Activated CD4-positive, alpha-beta T cell treated with anti-CD3 and anti-CD28 coated beads, Interleukin-2, amount 10 ng/mL, durations not matched to agents 24 days and 14 days (primary cell): Measurements from ENCODE around the gene SFSWAP. TPM values are rescaled to one million over a fixed set of nuclear protein-coding genes. Genes with fewer than 3 reads are reported as not detected.
"Not testable (repeated sequence)": the region's sequence is repeated elsewhere in the genome, so short reads cannot be mapped to it uniquely, and the experiment has no call there.

Source experiments
- DNase-seq: peaks from one replicate; pipeline ENCODE4 v3.0.0; 2022
- H3K27ac Mint-ChIP-seq: one replicate; pipeline ENCODE4 v1.8.0; 2022; ENCODE audit warnings: mild to moderate bottlenecking, mixed read lengths
- H3K27me3 Mint-ChIP-seq: one replicate; pipeline ENCODE4 v1.8.0; 2022; ENCODE audit warnings: mixed read lengths
- H3K36me3 Mint-ChIP-seq: one replicate; pipeline ENCODE4 v1.8.0; 2022; ENCODE audit warnings: low read depth, mild to moderate bottlenecking, mixed read lengths
- H3K4me1 Mint-ChIP-seq: one replicate; pipeline ENCODE4 v1.8.0; 2021; ENCODE audit warnings: mixed read lengths
- H3K4me3 Mint-ChIP-seq: one replicate; pipeline ENCODE4 v1.8.0; 2022; ENCODE audit warnings: mild to moderate bottlenecking, moderate library complexity, mixed read lengths
- H3K9me3 Mint-ChIP-seq: one replicate; pipeline ENCODE4 v1.8.0; 2021; ENCODE audit warnings: mixed read lengths
- intact Hi-C: fragments of 100-400 bp; cut with micrococcal nuclease; formaldehyde crosslinking; loops from one replicate; pipeline ENCODE4 v1.15.1; 2023
- total RNA-seq: library from RNA; stranded (reverse); gene quantifications from 2 replicates; pipeline ENCODE4 v1.2.3, GENCODE V29; 2022

SFSWAP gene
- total RNA-seq, 1 donor from 2014 or later = 74.4 TPM

DNA sequence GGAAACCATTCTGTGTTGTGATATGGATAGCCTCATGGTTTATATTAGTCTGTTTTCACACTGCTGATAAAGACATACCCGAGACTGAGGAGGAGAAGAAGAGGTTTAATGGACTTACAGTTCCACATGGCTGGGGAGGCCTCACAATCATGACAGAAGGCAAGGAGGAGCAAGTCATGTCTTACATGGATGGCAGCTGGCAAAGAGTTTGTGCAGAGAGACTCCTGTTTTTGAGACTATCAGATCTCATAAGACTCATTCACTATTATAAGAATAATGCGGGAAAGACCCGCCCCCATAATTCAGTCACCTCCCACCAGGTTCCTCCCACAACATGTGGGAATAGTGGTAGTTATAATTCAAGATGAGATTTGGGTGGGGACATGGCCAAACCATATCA, 31.9 kb downstream of the SFSWAP start:
- peaks cover 13% of the 10 kb centered on the region for H3K9me3 Mint-ChIP-seq
- intact Hi-C loops, H3K4me1 Mint-ChIP-seq, H3K27me3 Mint-ChIP-seq, H3K4me3 Mint-ChIP-seq, DNase-seq, H3K27ac Mint-ChIP-seq: not testable (repeated sequence)
- peaks cover 68% of the 10 kb centered on the region for H3K36me3 Mint-ChIP-seq

DNA sequence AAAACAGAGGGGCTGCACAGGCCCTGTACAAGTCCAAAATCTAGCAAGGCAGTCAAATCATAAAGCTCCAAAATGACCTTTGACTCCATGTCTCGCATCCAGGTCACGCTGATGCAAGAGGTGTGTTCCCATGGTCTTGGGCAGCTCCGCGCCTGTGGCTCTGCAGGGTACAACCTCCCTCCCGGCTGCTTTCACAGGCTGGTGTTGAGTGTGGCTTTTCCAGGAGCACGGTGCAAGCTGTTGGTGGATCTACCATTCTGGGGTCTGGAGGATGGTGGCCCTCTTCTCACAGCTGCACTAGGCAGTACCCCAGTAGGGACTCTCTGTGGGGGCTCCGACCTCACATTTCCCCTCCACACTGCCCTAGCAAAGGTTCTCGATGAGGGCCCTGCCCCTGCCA, 32.5 kb downstream of the SFSWAP start:
- H3K4me1 Mint-ChIP-seq, H3K27ac Mint-ChIP-seq, DNase-seq, H3K27me3 Mint-ChIP-seq, intact Hi-C loops, H3K4me3 Mint-ChIP-seq: not testable (repeated sequence)
- H3K36me3 Mint-ChIP-seq = peaks cover 67% of the 10 kb centered on the region
- H3K9me3 Mint-ChIP-seq = peaks cover 13% of the 10 kb centered on the region

DNA sequence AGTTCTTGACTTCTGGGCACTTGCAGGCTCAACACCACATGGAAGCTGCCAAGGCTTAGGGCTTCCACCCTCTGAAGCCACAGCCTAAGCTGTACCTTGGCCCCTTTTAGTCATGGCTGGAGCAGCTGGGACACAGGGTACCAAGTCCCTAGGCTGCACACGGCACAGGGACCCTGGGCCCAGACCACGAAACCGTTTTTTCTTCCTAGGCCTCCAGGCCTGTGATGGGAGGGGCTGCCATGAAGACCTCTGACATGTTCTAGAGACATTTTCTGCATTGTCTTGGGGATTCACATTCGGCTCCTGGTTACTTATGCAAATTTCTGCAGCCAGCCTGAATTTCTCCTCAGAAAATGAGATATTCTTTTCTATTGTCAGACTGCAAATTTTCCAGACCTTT, 33.0 kb downstream of the SFSWAP start:
- not testable (repeated sequence) for H3K27me3 Mint-ChIP-seq

DNA sequence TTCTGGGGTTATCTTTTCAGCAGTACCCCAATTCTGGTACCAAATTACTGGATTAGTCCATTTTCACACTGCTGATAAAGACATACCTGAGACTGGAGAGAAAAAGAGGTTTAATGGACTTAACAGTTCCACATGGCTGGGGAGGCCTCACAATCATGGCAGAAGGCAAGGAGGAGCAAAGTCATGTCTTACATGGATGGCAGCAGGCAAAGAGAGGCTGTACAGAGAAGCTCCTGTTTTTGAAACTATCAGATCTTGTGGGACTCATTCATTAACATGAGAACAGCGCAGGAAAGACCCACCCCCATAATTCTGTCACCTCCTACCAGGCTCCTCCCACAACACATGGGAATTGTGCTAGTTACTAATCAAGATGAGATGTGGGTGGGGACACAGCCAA, 33.8 kb downstream of the SFSWAP start:
- DNase-seq, H3K4me3 Mint-ChIP-seq, H3K27ac Mint-ChIP-seq, H3K27me3 Mint-ChIP-seq, H3K4me1 Mint-ChIP-seq, intact Hi-C loops: not testable (repeated sequence)
- peaks cover 69% of the 10 kb centered on the region for H3K36me3 Mint-ChIP-seq
- peaks cover 13% of the 10 kb centered on the region for H3K9me3 Mint-ChIP-seq

More for the DNA sequence above, 33.0 kb downstream of the SFSWAP start:
- intact Hi-C loops, H3K4me1 Mint-ChIP-seq, H3K27ac Mint-ChIP-seq, DNase-seq, H3K4me3 Mint-ChIP-seq: not testable (repeated sequence)
- Mint-ChIP-seq H3K36me3 (peaks cover 69% of the 10 kb centered on the region), H3K9me3 (peaks cover 13% of the 10 kb centered on the region)

DNA sequence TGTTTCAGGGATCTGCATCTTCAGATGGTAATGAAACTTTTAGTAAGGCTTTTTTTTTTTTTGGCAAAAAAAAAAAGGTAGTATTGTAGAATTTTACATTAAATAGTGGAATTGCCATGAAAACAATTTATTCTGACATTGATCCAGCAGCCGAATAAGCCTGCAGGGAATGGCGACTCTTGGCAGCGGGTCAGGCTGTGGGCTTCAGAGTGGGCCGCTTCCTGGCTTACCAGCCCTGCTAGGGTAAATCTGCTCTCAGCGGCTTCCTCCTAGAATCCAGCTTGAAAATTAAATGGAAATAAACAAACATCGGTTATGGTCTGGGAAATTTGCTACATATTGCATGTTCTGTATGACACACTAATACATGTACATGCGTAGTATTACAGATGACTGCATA, 34.8 kb downstream of the SFSWAP start:
- Mint-ChIP-seq H3K4me1 (no peaks in the 10 kb centered on the region), H3K4me3 (no peak overlapping the region), H3K36me3 (peaks cover 64% of the 10 kb centered on the region), H3K27ac (no peak overlapping the region), H3K27me3 (no peaks in the 10 kb centered on the region), H3K9me3 (peaks cover 13% of the 10 kb centered on the region)
- no peak for DNase-seq
- intact Hi-C loops = no loop called here

DNA sequence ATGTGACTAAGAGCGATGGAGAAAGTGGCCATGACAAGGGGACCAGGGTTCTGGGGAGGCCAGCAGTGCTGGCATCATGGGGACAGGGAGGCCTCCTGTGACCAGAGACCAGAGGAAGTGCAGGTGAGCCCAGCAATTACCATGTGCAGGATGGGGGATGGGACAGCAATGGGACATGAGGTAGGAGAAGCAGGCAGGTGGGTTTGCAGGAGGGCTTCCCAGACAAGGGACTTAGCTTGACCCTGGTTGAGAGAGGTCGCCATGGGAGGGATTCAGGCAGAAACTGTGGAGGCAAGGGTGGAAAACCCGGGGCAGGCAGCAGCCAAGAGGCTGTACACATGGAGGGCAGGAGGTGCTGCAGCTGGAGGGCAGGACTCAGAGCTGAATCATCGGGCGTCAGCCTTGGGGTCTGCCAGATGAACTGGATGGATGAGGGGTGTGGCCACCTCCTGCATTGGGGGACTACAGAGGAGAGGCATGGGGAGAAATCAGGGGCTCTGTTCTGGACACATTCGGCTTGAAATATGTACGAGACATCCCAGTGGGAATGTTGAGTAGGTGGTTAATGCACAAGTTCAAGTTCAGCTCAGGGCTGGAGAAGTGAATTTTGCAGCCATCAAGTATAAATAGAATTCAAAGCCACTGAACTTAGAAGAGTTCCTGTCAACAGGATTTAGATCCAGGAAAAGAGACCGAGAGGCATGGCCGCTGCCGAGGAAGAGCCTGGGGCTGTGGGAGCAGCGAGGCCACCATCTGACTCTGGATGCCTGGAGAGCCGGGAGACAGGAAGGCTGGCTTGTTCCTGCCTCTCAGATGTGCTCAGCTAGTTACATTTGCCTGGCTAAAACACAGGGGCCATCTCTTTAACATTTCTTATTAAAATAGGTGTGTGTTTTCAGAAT, 36.6 kb downstream of the SFSWAP start:
- Mint-ChIP-seq H3K9me3 (peaks cover 7% of the 10 kb centered on the region), H3K27me3 (no peaks in the 10 kb centered on the region), H3K4me1 (no peaks in the 10 kb centered on the region), H3K4me3 (no peak overlapping the region), H3K27ac (no peak overlapping the region), H3K36me3 (peaks cover 57% of the 10 kb centered on the region)
- no peak for DNase-seq
- intact Hi-C loops = no loop called here

DNA sequence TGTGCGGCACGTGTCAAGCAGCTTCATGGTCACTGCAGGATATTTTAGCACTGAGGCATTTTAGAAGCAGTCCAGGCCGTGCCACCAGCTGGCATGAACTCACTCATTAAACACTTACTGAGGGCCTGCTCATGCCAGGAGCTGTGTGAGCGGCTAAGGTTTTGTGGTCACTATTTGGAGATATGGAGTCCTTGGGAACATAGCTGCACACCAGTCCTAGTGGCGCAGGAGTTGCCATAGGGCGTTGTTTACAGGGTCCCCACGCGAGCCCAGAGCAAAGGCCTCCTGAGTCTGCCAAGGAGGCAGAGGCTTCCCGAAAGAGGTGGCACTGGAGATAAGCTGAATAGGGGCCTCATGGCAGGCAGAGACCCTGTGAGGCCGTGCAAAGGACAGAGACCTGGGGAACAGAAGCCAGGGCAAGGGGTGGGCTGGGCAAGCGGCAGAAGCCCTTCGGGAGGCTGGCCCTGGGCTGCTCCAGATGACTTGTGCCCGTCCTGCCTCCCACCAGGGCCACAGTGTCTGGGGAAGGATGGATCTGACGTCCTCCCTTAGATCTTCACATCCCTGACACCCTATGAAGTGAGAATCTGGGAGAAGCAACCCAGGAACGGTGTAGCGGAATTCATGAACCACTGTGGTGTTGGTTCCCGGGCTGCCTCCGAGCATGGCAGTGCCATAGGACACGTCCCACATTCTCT, 38.9 kb downstream of the SFSWAP start:
- intact Hi-C loops = no loop called here
- Mint-ChIP-seq H3K27me3 (no peaks in the 10 kb centered on the region), H3K36me3 (peaks cover 53% of the 10 kb centered on the region), H3K9me3 (no peaks in the 10 kb centered on the region), H3K4me1 (no peaks in the 10 kb centered on the region), H3K4me3 (no peak overlapping the region), H3K27ac (no peak overlapping the region)
- DNase-seq = no peak

DNA sequence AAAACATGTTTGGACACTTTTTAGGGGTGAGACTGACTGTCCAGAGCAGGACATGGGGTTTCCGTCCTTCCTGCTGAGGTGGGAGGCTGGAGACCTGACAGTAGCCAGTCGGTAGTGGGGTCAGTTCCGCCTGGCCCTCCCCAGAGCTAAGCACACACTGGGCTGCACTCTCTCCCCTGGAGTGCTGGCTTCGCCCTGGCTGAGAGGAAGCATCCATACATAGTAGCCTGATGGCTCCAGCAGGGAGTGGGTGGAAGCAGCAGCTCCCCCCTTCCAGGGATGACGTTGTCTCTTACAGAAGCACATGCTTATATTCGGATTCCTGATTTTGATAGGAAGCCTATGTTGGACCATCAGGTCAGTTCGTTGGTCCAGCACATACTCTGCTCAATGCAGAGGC, 40.4 kb downstream of the SFSWAP start:
- no peak overlapping the region for H3K4me3 Mint-ChIP-seq
- H3K9me3 Mint-ChIP-seq = no peaks in the 10 kb centered on the region
- H3K36me3 Mint-ChIP-seq = peaks cover 57% of the 10 kb centered on the region
- no peak for DNase-seq
- no peak overlapping the region for H3K27ac Mint-ChIP-seq
- peaks cover 3% of the 10 kb centered on the region for H3K4me1 Mint-ChIP-seq
- H3K27me3 Mint-ChIP-seq = no peaks in the 10 kb centered on the region
- intact Hi-C loops = no loop called here

DNA sequence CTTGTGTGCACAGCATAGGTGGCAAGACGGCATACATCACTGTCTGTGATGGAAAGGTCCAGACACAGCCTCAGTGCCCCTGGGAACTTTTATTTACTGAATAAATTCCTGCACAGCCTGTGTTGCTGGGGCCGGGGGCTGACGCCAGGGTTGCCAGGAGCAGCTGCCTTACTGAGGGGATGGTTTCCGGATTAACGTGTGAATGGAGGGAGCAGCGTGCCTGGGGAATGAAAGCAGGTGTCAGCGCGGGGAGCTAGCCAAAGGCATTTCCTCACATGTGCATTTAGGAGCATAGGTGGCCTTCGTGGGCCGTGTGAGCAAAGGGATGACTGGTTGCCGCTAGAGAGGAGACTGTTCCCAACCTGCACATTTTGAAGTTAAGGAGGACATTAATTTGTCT, 41.6 kb downstream of the SFSWAP start:
- H3K36me3 Mint-ChIP-seq = peaks cover 59% of the 10 kb centered on the region

DNA sequence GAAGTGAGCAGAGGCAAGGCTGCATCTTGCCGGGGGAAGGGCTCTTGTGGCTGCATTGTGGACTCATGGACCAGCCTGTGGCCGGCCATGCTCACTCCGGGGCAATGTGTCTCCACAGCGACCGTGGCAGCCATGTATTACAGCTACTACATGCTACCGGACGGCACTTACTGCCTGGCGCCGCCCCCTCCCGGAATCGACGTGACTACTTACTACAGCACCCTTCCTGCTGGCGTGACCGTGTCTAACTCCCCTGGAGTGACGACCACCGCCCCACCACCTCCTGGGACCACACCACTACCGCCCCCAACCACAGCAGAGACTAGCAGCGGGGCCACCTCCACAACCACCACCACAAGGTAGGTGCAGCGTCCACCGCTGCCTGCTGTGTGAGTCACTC, 42.1 kb downstream of the SFSWAP start:
- Mint-ChIP-seq H3K9me3 (no peaks in the 10 kb centered on the region), H3K4me3 (no peak overlapping the region), H3K4me1 (peaks cover 3% of the 10 kb centered on the region), H3K27ac (no peak overlapping the region), H3K36me3 (peaks cover 58% of the 10 kb centered on the region), H3K27me3 (no peaks in the 10 kb centered on the region)
- intact Hi-C loops = no loop called here
- DNase-seq = no peak

More for the DNA sequence above, 41.6 kb downstream of the SFSWAP start:
- peaks cover 3% of the 10 kb centered on the region for H3K4me1 Mint-ChIP-seq
- DNase-seq = no peak
- no peak overlapping the region for H3K27ac Mint-ChIP-seq
- no peaks in the 10 kb centered on the region for H3K27me3 Mint-ChIP-seq
- intact Hi-C loops = no loop called here
- no peak overlapping the region for H3K4me3 Mint-ChIP-seq
- no peaks in the 10 kb centered on the region for H3K9me3 Mint-ChIP-seq

DNA sequence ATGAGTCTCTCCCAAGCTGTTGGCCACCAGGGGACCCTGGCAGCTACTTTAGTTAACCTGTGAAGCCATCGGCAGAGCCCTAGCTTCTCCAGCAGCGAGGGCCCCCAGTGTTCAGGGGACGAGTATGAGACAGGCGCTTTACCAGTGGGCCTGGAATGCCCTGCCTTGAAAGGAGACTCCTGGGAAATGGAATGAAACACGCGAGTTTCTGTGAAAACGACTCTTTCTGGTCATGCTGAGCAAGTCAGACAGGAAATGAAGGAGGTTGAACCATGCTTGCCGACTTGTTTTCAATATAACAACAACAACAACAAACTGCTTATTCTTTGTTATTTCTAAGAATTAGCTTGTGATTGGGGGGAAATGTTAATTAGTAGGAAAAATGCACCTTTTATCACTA, 42.9 kb downstream of the SFSWAP start:
- no peak overlapping the region for H3K27ac Mint-ChIP-seq
- H3K4me3 Mint-ChIP-seq = no peak overlapping the region
- H3K27me3 Mint-ChIP-seq = no peaks in the 10 kb centered on the region
- intact Hi-C loops = no loop called here
- peaks cover 62% of the 10 kb centered on the region for H3K36me3 Mint-ChIP-seq
- H3K4me1 Mint-ChIP-seq = peaks cover 3% of the 10 kb centered on the region
- no peak for DNase-seq
- H3K9me3 Mint-ChIP-seq = no peaks in the 10 kb centered on the region

DNA sequence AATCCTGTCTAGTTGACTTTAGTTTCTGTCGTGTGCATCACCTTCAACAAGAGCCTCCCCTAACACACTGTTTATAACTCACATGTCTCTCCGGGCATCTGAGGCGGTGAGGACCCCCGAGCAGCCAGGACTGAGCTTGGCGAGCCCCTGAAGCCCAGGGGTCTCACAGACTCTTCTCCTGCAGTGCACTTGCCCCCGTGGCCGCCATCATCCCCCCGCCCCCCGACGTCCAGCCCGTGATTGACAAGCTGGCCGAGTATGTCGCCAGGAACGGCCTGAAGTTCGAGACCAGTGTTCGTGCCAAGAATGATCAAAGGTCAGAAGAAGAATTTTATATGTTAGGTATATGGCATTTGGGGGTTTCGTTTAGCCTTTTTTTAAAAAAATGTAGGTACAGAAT, 43.3 kb downstream of the SFSWAP start:
- DNase-seq = no peak
- Mint-ChIP-seq H3K4me3 (no peak overlapping the region), H3K27ac (no peak overlapping the region), H3K4me1 (peaks cover 3% of the 10 kb centered on the region), H3K36me3 (peaks cover 63% of the 10 kb centered on the region), H3K27me3 (no peaks in the 10 kb centered on the region), H3K9me3 (no peaks in the 10 kb centered on the region)
- intact Hi-C loops = no loop called here

DNA sequence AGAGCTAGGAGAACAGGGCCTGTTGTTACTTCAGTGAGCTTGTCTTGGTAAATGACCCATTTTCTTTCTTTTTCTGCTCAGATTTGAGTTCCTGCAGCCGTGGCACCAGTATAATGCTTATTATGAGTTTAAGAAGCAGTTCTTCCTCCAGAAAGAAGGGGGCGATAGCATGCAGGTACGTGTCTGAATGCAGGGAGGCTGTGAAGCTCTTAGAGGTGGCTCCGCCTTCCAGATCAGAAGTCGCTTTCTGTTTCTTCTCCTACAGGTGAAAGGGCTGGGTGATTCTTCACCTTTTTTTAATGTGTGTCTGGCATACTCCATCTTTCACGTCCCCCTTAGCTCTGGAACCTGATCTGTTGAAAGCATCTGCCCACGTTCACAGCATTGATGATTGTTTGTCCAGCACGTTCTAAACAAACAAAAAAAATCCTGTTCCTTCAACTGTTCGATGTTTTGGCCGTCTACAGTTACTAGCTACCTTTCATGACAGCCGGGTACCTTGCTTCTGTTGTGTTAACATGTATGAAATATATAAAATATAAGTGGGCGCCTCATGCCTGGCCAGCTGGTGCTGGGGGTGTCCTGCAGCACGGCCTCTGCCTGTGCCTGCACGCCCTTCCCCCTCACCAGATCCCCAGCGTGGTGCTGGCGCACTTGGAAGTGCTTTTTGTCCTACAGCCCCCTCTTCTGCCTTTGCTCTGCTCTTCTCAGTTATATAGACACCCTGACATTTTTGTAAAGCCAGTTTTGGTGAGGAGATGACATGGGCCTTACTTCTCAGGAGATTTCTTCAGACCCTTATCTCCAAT, 44.6 kb downstream of the SFSWAP start:
- Mint-ChIP-seq H3K27ac (no peak overlapping the region), H3K4me1 (peaks cover 3% of the 10 kb centered on the region), H3K9me3 (no peaks in the 10 kb centered on the region), H3K36me3 (peaks cover 63% of the 10 kb centered on the region), H3K27me3 (no peaks in the 10 kb centered on the region), H3K4me3 (no peak overlapping the region)
- intact Hi-C loops = loop anchor here (5.0 kb wide), 1 partner anchor 192 kb away; the partner anchor contains the start of gene EP400
- DNase-seq = peak; percentile 79
